GM21737 (cell line): ENCODE measurements around the gene BZW1.

Source experiments
- ATAC-seq: cut with Tn5 transposase; IDR thresholded peaks from one replicate; pipeline ENCODE4 v1.9.1; 2021; ENCODE audit warnings: mild to moderate bottlenecking, moderate library complexity; ENCODE audit not compliant: unreplicated experiment

The BZW1 gene

DNA sequence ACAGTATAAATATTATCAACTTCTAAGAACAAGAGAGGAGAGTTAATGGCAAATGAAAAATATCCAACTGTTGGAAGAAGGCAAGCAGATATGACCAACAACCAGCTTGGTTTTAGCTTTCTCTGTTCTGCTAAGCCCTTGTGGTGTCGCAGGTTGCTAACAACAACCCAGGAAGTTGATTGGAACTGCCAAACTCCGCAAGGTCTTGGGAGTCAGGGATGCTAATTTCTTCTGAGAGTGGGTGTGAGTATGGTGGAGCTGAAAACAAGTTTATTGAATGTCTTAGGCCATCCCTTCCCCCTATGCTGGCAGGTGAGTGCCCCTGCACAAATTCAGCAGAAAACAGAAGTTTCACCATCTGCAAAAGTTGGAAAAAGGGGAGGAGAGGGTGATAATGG is 17.5 kb downstream of the BZW1 start:
- no peak for ATAC-seq

DNA sequence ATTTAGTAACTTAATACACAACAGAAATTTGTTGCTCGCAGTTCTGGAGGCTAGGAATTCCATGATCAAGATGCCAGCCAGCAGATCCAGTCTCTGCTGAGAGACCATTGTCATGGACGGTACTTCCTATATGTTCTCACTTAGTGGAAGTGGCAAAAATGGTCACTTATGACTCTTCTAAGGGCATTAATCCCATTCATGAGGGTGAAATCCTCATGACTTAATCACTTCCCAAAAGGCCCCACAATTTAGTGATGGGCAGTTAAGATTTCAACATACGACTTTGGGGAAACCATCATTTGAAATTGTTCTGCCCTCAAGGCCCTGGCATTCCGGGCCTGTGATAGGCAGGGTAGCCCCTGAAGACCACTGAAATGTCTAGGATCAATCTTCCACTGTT is 23.0 kb downstream of the BZW1 start:
- ATAC-seq: no peak

DNA sequence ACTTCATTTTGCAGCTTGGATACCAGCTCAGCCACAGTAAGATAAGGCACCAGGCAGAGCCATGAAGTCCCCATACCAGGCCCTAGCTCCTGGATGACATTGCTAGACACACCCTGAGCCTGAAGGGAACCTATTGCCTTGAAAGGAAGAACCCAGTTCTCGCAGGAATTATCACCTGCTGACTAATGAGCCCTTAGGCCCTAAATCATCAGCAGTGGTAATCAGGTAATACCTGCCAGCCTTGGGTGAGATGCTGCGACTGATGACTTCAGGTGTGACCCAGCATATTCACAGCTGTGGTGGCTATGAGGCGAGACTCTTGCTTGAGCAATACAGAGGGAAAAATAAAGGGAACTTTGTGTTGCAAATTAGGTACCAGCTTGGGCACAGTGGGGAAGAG is 27.8 kb downstream of the BZW1 start:
- ATAC-seq: no peak

DNA sequence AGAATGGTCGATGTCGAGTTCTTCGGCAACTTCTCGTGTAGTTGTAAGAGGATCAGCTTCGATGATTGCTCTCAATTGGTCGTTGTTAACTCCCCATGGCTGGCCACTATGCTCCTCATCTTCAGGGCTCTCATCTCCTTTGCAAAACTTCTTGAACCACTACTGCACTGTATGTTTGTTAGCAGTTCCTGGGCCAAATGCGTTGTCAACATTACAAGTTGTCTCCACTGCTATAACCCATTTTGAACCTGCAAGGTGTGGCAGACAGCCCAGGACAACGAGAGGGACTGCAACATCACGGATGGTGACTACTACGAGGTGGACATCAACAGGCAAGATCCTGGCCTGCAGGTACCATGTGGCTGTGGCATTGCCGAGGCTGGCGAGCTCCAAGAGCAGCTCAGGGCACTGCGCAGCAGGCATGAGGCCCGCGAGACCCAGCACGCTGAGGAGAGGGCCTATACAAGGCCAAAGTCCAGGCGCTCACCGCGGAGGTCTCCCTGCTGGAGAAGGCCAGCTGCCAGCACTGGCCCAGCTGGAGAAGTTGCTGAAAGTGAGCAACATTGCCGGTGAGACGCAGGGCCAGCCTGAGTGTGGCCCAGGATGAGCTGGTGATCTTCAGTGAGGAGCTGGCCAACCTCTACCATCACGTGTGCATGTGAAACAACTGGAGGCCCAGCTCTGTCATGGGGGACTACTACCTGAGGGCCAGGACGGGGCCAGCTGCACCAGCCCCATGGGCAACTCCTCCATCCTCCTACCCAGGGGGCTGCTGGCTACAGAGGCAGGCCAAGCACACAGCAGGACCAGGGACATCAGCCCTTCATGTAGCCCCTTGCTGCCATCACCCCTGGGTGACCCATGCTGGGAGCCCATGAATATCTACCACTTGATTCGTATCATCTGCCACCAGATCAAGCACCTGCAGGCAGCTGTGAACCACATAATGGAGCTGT is 32.6 kb downstream of the BZW1 start:
- no peak for ATAC-seq

DNA sequence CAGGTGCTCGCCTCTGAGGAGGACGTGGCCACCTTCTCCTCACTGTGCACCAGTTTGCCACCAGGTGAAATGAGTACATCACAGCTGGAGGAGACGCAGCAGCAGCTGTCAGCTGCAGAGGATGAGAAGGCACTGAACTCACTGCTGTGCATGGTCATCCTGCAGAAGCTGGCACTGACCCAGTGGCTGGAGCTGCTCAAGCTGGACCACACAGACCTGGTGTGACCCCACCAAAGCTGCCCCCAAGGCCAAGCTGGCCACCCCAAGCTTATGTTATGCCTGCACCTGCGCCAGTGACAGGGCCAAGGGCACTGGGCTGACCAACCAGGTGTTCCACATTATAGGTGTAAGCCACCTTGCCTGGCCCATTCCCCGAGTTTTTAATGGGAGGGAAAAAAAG is 33.5 kb downstream of the BZW1 start:
- no peak for ATAC-seq

DNA sequence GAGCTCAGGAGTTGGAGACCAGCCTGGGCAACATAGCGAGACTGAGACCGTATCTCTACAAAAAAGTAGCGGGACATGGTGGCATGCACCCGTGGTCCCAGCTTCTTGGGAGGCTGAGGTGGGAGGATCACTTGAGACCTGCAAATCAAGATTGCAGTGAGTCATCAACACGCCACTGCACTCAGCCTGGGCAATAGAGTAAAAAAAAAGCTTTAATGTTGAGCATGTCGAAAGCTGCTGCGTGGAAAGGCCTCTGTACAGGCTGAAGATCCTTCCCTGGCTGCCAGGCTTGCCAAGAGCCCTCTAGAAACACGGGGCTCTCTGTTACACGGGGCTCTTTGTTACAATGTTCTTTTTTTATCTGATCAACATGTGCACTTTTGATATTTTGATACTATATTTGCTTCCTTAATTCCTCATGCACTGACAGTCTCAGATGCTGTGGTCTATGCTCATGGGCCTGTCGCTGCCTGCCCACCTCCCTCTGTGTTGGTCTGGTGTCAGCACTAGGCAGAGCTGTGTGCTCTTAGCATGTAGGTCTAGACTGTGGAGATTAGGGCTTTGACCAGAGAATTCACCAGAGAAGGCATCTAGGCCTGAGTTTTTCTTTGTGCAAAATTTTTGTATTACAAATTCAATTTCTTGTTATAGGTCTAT is 34.1 kb downstream of the BZW1 start:
- ATAC-seq: no peak

DNA sequence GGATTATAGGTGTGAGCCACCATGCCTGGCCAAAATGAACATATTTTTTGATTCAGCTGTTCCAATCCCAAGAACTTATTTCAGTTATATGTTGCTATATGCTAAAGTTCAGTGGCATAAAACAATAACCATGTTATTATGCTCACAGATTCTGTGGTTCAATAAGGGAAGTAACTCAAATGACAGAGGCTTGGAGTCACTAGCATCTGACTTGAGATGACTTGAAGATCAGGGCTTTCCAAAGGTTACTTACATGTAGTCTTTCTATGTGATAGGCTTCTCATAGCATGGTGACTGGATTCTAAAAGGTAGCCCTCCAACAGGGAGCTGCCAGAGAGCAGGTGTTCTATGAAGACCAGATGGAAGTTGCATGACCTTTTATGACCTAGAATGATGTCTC is 35.6 kb downstream of the BZW1 start:
- ATAC-seq: no peak

DNA sequence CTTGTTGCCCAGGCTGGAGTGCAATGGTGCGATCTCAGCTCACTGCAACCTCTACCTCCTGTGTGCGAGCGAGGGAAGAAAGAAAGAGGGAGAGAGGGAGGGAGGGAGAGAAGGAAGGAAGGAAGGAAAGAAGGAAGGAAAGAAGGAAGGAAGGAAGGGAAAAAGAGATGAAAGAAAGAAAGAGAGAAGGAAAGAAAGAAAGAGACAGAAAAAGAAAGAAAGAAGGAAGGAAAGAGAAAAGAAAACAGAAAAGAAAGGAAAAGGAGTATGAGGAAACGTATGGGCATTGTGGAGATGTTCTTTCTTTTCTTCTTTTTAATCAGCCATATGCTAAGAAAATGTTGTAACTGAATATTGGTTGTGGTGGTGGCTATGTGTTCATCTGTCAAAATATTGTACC is 36.2 kb downstream of the BZW1 start:
- no peak for ATAC-seq

DNA sequence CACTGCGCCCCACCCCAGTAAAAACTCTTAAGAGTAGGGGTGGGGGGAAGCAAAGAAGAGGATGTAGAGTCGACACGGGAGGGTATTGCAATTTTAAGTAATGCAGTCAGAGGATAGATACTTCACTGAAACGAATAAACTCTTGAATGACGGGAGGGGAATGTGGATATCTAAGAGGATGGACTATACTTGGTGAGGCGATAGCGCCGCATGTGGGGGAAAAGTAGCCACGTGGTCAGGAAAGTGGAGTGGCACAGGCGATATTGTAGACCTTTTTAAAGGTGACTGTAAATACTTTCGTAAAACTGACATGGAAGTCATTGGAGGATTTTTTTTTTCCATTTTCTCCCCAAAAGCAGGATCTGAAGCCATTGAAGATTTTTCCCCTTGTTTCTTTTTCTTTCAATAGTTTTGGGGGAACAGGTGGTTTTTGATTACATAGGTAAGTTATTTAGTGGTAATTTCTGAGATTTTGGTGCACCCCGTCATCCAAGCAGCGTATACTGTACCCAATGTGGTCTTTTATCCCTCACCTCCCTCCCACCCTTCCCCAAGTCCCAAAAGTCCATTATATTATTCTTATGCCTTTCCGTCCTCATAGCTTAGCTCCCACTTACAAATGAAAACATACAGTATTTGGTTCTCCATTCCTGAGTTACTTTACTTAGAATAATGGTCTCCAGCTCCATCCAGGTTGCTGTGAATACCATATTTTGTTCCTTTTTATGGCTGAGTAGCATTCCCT is 39.0 kb downstream of the BZW1 start:
- no peak for ATAC-seq

DNA sequence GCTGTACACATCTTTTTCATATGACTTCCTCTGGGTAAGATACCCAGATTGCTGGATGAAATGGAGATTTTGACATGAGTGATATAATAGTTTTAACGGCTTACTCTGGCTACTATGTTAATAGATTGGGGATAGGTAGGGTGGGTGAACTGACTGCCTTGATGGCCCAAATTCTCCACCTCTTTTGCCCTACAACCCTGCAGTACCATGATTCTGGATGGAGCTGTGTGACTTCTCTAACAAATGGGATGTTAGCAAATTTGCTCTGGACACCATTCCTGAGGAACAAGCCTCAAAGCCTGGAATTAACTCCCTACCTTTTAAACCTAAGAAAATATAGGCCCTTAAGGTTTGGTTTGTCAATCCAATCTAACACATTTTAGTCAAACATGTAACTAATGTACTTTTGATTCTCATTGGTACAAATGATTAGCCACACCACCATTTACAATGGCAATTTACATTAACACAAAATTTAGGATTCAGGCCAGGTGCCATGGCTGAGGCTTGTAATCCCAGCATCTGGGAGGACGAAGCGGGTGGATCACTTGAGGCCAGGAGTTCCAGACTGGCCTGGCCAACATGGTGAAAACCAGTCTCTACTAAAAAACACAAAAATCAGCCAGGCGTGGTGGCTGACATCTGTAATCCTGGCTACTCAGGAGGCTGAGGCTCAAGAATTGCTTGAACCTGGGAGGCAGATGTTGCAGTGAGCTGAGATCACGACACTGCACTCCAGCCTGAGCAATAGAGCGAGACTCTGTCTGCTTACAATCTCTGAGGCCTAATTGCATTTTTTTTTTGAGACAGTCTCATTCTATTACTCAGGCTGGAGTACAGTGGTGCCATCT is 39.9 kb downstream of the BZW1 start:
- no peak for ATAC-seq

DNA sequence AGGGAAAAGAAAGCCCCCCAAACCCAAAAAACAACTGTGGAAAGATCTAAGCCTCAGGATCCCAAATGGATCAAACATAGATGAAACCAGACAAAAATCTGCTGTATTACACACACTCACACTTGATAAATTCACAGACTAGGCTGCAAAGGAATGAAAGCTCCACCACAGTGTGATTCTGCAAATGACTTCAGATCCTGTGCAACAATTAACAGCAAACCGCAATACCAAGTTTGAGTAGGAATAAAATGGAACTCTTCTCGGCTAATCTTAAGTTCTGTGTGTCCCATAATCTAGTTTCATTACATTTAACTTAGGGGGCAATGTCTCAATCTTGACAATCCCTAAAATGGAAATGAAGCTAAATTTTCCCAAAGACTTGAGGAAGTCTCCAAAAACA is 40.9 kb downstream of the BZW1 start:
- no peak for ATAC-seq

DNA sequence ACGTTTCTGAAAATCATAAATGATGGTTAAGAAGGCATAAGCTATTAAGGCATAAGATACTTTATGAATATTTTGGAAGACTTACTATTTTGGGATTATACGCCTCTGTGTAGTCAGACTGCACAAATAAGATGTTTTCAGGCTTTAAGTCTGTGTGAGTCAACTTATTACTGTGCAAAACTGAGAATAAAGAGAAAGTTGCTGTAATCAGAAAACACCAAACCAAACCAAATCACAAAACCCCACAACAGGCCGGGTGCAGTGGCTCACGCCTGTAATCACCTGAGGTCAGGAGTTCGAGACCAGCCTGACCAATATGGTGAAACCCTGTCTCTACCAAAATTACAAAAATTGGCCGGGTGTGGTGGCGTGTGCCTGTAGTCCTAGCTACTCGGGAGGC is 45.1 kb downstream of the BZW1 start:
- no peak for ATAC-seq

DNA sequence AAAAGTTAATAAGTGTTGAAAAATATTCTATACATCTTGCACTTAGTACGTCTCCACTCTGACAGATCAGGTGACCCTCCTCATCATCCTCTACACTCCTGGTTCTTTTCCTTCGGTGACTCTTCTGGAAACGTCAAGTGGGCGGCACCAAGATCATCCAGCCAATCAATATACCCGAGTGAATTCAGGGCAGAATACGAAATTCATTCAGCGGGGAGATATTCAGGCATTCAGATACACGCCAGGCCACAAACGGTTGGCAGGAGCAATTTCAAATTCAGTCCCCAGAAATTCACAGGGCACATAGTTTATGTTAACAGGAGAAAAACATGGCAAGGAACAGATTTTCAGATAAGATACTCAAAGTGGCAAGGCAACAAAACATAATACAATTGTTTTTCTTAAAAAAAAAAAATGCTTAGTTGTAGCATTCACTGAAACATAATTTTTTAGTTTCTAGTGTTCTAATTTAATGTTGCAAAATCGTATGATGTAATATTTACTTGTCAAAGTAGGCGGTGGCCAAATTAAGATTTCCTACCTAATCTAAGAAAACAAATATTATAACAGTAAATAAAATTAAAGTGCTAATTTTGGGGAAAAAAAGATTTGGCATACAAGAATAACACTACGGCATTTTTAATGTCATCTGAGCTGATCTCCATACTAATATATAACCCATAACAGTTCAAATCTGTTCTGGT is 48.5 kb downstream of the BZW1 start:
- no peak for ATAC-seq

DNA sequence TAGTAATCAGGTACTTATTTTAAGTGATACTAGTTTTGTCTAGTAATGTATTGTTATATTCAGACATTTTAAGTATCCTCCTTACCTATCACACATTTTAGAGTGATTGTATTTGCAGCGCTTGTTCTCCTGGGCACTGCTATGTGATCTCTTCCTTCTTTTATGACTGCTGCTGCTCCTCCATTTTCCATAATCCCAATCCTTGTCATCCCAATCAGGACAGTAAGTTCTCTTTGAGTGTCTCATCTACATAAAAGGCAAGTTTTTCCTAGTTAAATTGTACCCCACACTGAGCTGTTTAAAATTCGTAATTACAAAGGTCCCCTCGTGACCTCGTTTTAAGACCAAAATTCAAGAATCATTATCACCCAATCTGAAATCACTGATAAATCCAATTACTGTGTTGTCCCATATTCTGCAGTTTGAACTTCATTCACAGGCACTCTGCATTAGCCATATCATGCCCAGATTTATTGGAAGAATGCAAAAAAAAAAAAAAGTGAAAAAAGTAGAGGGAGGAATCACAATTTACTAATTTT is 50.0 kb downstream of the BZW1 start:
- ATAC-seq: no peak

DNA sequence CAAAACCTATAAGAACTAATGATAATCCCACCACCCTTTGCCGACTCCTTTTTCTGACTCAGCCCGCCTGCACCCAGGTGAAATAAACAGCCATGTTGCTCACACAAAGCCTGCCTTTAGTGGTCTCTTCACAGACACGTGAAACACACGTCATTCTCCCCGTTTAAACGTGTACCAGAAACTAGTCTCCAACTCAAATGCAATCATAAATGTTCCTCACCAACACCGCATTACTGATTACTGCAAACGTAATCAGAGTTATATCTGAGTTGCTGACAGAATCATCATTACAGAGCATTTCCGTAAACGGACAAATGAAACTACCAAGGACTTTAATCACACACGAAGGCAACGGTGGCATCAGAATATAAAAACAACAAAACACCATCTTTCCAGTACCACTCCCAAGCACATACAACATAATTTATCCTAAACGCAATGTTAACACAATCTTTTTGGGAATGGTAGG is 50.9 kb downstream of the BZW1 start:
- ATAC-seq: no peak

DNA sequence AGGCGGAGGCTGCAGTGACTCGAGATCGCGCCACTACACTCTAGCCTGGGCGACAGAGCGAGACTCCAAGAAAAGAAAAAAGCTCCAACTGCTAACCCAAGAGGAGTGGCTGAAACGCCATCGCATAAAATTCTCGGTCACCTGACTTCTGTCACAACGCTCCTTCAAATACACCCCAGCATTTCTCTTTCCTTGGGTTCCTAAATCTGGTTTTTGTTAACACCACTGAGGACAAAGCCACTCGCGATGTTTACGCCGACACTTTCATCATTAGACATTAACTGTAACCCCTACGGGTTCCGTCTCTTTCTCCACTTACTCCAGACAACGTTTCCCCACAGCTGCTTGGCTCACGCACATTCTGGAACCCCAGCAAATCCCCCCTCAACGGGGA is 52.1 kb downstream of the BZW1 start:
- no peak for ATAC-seq

DNA sequence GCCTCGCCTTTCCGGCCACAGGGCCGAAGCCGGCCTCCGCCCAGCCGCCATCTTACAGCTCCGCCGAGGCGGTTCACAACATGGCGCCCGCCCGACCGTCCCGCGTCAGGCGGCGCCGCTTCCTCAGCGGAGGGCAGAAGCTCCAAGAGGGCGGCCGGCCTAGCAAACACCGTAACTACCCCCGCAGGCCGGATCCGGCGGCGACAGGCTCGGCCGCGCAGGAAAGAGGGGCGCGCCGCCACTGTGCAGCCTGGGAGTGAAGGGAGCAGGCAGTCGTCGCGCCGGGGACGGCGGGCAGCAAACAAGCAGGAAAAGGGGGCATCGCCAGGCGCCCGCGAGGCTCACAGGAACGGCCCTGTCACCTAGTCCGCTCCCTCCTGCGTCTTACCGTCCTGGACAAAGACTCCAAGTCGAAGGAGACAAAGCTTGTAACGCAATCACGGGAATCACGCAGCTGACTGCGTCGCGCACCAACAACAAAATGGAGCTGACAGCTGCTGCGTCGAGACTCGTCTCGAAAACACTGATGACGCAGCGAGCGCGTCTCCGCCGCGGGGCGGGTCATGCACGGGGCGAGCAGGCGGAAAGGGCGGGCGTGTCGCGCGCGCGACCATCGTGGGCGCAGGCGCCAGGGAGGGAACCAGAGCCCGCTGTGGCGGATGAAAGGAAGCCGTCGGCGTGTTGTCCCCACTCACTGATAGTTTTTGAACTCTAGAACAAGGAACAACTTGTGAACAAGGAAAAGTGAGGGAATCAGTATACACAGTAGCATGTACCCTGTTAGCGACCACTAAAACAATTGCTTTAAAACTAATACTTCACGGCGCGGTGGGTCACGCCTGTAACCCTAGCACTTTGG is 52.7 kb downstream of the BZW1 start, which contains the start of gene CLK1:
Gene CLK1, minus strand, starts transcription at position 483 of the 859 bp plus-strand sequence. CDS start 2,796 bp downstream, outside the sequence.
- peak; percentile 87 for ATAC-seq

DNA sequence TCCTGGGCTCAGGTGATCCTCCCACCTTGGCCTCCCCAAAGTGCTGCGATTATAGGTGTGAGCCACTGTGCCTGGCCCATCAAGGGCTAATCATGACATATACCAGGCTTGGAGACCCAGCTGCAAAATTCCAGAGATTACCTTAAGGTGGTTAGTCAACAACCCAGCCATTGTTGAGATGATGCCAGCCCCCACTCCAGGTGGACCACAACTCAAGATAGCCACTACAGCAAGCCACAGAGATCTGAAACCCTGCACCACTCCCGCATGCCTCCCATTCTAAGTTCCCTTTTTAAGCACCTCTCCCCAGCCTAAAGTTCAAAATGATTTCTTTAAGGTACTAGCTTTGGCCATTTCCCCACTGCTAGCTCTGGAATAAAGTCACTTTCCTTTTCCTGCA is 57.3 kb downstream of the BZW1 start:
- ATAC-seq: no peak

DNA sequence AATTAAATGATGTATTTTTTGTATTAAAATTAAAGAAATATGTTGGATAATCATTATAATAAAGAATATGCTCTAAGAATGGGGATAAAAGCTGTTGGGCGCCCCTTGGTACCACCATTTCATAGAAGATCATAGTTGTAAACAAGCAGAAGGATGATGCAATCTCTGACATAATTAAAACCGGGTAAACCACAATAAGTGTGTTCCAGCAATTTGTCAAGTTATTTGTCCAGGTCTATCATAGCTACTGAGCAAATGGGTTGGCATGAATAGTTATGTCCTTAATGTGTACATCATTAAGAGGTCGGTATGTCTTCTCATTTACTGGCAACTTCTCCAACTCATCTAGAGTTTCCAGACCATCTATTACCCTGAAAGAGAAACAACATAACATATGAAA is 59.4 kb downstream of the BZW1 start:
- ATAC-seq: no peak
